Fibroblast of lung (primary cell): ENCODE data around the gene PLEKHG7.

Experiments
- CTCF ChIP-seq, 2 donors: IDR thresholded peaks in 1 of 2; conservative IDR thresholded peaks in 1 of 2; 1 replicate in 1 of 2; 2 replicates in 1 of 2; pipeline ENCODE4 v1.5.1; 2011 to 2012; ENCODE audit warnings: low read length in 2 of 2, control low read depth in 1 of 2, inconsistent platforms in 1 of 2, low read depth in 1 of 2, mild to moderate bottlenecking in 1 of 2
- EZH2 ChIP-seq: IDR thresholded peaks from 2 replicates; pipeline ENCODE4 v1.5.1; 2012; ENCODE audit warnings: low read length, control low read depth, mild to moderate bottlenecking; ENCODE audit errors: missing control alignments

- TF ChIP-seq CTCF (conservative IDR thresholded peaks at IDR 0.05 in 1 of 2, IDR thresholded peaks at IDR 0.05 in 1 of 2; ENCODE audit: low read depth in 1 of 2, low read length in 2 of 2), result no peak
- TF ChIP-seq EZH2, result no peak
Measured at GRCh38 chr12:92656911-92657310, 45.9 kb upstream of the PLEKHG7 start.
